B cell (primary cell): Measurements from ENCODE around the gene TMC3. TPM values are rescaled to one million over a fixed set of nuclear protein-coding genes. Genes with fewer than 3 reads are reported as not detected.
"Not testable (repeated sequence)": the region's sequence is repeated elsewhere in the genome, so short reads cannot be mapped to it uniquely, and the experiment has no call there.

Source experiments
- ATAC-seq: fragments of 200-7000 bp; cut with Tn5 transposase; one replicate; pipeline ENCODE4 v1.10.0; 2021; ENCODE audit warnings: low read depth, mild to moderate bottlenecking, moderate number of reproducible peaks, moderate library complexity
- CTCF ChIA-PET: fragments of 350-600 bp; sonication (Branson Sonifier 250); formaldehyde crosslinking; loops from one replicate; lab custom pipeline; 2021; ENCODE audit warnings: antibody characterized with exemption, inconsistent platforms; lab: Charles Lee
- POLR2A ChIA-PET: fragments of 350-600 bp; sonication (Branson Sonifier 250); formaldehyde crosslinking; loops from one replicate; lab custom pipeline; 2021; ENCODE audit warnings: antibody characterized with exemption; lab: Charles Lee
- DNase-seq: peaks from one replicate; pipeline ENCODE4 v3.0.0; 2013
- H2AFZ ChIP-seq: 2 replicates; pipeline ENCODE4 v1.6.1; 2012; ENCODE audit warnings: mild to moderate bottlenecking, low read depth, low read length; ENCODE audit not compliant: insufficient read depth, poor library complexity, severe bottlenecking
- H3K27ac ChIP-seq, 2 donors: 1 replicate in 1 of 2; 2 replicates in 1 of 2; pipeline ENCODE4 v1.5.1; 2012 to 2013; ENCODE audit warnings: low read length in 2 of 2, mild to moderate bottlenecking in 2 of 2, moderate library complexity in 1 of 2
- H3K27me3 ChIP-seq, 4 experiments: fragments of 200-600 bp in 1 of 4; sonication (generic) in 1 of 4; replicated peaks in 1 of 4; 1 replicate in 2 of 4; 2 replicates in 2 of 4; pipeline versions ENCODE4 v1.6.1 to v1.7.0; 2013 to 2016; ENCODE audit warnings: low read length in 3 of 4, mild to moderate bottlenecking in 2 of 4, mixed read lengths in 1 of 4, moderate library complexity in 1 of 4; ENCODE audit not compliant: insufficient read depth in 4 of 4, control insufficient read depth in 3 of 4; ENCODE audit errors: control extremely low read depth in 1 of 4
- H3K36me3 ChIP-seq, 2 experiments: replicated peaks in 1 of 2; 1 replicate in 1 of 2; 2 replicates in 1 of 2; pipeline versions ENCODE4 v1.6.1 to v1.7.1; 2013; ENCODE audit warnings: low read length in 1 of 2; ENCODE audit not compliant: insufficient read depth in 2 of 2, control insufficient read depth in 1 of 2; ENCODE audit errors: control extremely low read depth in 1 of 2, extremely low read depth in 1 of 2
- H3K4me1 ChIP-seq, 2 donors: fragments of 200-600 bp in 1 of 2; sonication (generic) in 1 of 2; 1 replicate in 1 of 2; 2 replicates in 1 of 2; pipeline versions ENCODE4 v1.5.1 to v1.6.1; 2013 to 2017; ENCODE audit warnings: low read length in 2 of 2; ENCODE audit not compliant: control insufficient read depth in 2 of 2, insufficient read depth in 2 of 2
- H3K4me2 ChIP-seq: replicated peaks from 2 replicates; pipeline ENCODE3; 2012; ENCODE audit warnings: mild to moderate bottlenecking, low read depth, low read length; ENCODE audit not compliant: poor library complexity, severe bottlenecking
- H3K4me3 ChIP-seq, 5 experiments: fragments of 200-600 bp in 1 of 5; sonication (generic) in 1 of 5; 1 replicate in 3 of 5; 2 replicates in 2 of 5; pipeline versions ENCODE4 v1.5.1 to v1.7.0; 2011 to 2016; ENCODE audit warnings: low read length in 4 of 5, mild to moderate bottlenecking in 4 of 5, low read depth in 2 of 5, control low read depth in 1 of 5, moderate library complexity in 1 of 5; ENCODE audit not compliant: insufficient read depth in 1 of 5; ENCODE audit errors: control extremely low read depth in 1 of 5, extremely low read depth in 1 of 5
- H3K79me2 ChIP-seq: fragments of 200-600 bp; sonication (generic); one replicate; pipeline ENCODE4 v1.6.0; 2016; ENCODE audit warnings: low read length; ENCODE audit not compliant: control insufficient read depth, insufficient read depth
- H3K9ac ChIP-seq: fragments of 200-600 bp; sonication (generic); 2 replicates; pipeline ENCODE4 v1.6.1; 2017; ENCODE audit warnings: mild to moderate bottlenecking, low read length, moderate library complexity
- H3K9me3 ChIP-seq, 3 donors: one replicate each; pipeline versions ENCODE4 v1.6.1 to v1.7.1; 2013; ENCODE audit warnings: low read length in 2 of 3; ENCODE audit not compliant: control insufficient read depth in 2 of 3, insufficient read depth in 1 of 3; ENCODE audit errors: control extremely low read depth in 1 of 3
- H4K20me1 ChIP-seq: 2 replicates; pipeline ENCODE4 v1.6.0; 2012; ENCODE audit warnings: mild to moderate bottlenecking, low read length; ENCODE audit not compliant: insufficient read depth, control insufficient read depth, poor library complexity, severe bottlenecking
- H3K27ac Mint-ChIP-seq: one replicate; pipeline ENCODE4 v1.8.0; 2021; ENCODE audit warnings: mixed read lengths
- H3K27me3 Mint-ChIP-seq: one replicate; pipeline ENCODE4 v1.8.0; 2021; ENCODE audit warnings: mixed read lengths
- H3K4me1 Mint-ChIP-seq: one replicate; pipeline ENCODE4 v1.8.0; 2021; ENCODE audit warnings: mixed read lengths
- H3K4me3 Mint-ChIP-seq: one replicate; pipeline ENCODE4 v1.8.0; 2021; ENCODE audit warnings: mixed read lengths
- H3K9me3 Mint-ChIP-seq: one replicate; pipeline ENCODE4 v1.8.0; 2022; ENCODE audit warnings: mixed read lengths; ENCODE audit not compliant: insufficient read depth
- CTCF ChIP-seq: fragments of 200-600 bp; IDR thresholded peaks from one replicate; pipeline ENCODE4 v1.8.0; 2022; ENCODE audit warnings: antibody characterized with exemption, mild to moderate bottlenecking
- EZH2 ChIP-seq: IDR thresholded peaks from 2 replicates; pipeline ENCODE4 v1.6.1; 2012; ENCODE audit warnings: borderline replicate concordance, low read depth, mild to moderate bottlenecking, moderate library complexity, low read length; ENCODE audit not compliant: insufficient read depth, poor library complexity, severe bottlenecking
- WGBS: methylation state at CpG from one replicate; pipeline ENCODE4 v1.1.5; 2013; ENCODE audit warnings: missing lambda C conversion rate; ENCODE audit not compliant: insufficient coverage; 5-methylcytosine and 5-hydroxymethylcytosine counted together
- intact Hi-C: fragments of 100-400 bp; cut with micrococcal nuclease; formaldehyde crosslinking; loops from one replicate; pipeline ENCODE4 v1.10.0; 2022
- polyA plus RNA-seq: library from polyadenylated mRNA; depleted of rRNA; stranded (reverse); fragments of >200 nt; gene quantifications from 2 replicates; pipeline ENCODE4 v1.2.3, GENCODE V29; 2012
- total RNA-seq, 2 donors: library from RNA; stranded (reverse); fragments of 120-200 nt in 1 of 2; gene quantifications; 1 replicate in 1 of 2; 2 replicates in 1 of 2; pipeline versions ENCODE4 v1.2.3 to v1.2.4, GENCODE V29; 2013 to 2022

TMC3 gene
- total and polyA plus RNA-seq, 2 donors (not counting 1 experiment from before 2014, with no cell fraction given) = not detected

DNA sequence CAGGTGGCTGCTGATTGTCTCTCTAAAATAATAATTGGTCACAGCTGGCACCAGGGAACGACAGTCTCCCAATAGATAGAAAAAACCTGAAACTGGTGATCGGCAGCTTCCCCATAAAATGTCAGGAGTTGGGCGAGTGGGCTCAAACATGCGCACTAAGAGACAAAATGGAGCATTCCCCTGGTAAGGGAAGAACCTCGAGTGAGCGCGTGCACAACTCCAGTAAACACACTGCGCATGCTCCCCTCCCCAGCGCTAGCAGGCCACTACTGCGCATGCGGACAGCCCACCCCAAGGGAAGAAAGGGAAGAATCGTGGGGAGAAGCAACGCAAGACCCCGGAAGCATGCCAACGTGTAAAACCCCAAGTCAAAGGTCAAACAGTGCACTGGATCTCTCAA lies 42.4 kb downstream of the TMC3 start:
- Histone ChIP-seq H3K27me3 (no peaks in the 10 kb centered on the region), H2AFZ (no peak overlapping the region), H3K36me3 (no peaks in the 10 kb centered on the region), H3K27ac (no peak overlapping the region), H3K79me2 (no peaks in the 10 kb centered on the region), H3K4me1 (peaks cover 0 to 4% of the 10 kb centered on the region in 2 donors), H3K9ac (no peak overlapping the region), H3K9me3 (no peaks in the 10 kb centered on the region), H4K20me1 (no peaks in the 10 kb centered on the region), H3K4me2 (no peak overlapping the region), H3K4me3 (no peak overlapping the region)
- intact Hi-C loops = no loop called here
- CTCF ChIA-PET = interaction anchor here (0.9 to 20.0 kb wide), 4 partner anchors 28 to 65 kb away, joined by 3 to 306 read pairs (median 77); no protein-coding TSS in a partner anchor
- no peaks in the 10 kb centered on the region for H3K27me3 Mint-ChIP-seq
- no peak overlapping the region for H3K27ac Mint-ChIP-seq
- H3K4me3 Mint-ChIP-seq = no peak overlapping the region
- WGBS = 93% methylated on average over 14 of the region's 15 CpGs
- TF ChIP-seq EZH2 (no peak), CTCF (no peak)
- DNase-seq (no peak), ATAC-seq (no peak)
- peaks cover 10% of the 10 kb centered on the region for H3K4me1 Mint-ChIP-seq
- POLR2A ChIA-PET = no interaction called here
- H3K9me3 Mint-ChIP-seq = no peaks in the 10 kb centered on the region

GRCh38 chr15:81331141-81331540 lies 42.9 kb downstream of the TMC3 start:
- H4K20me1 ChIP-seq, H3K4me1 ChIP-seq, intact Hi-C loops, H3K9me3 ChIP-seq, H3K4me1 Mint-ChIP-seq, H3K27me3 Mint-ChIP-seq, H3K9ac ChIP-seq, H3K36me3 ChIP-seq, H3K27ac ChIP-seq, H3K27ac Mint-ChIP-seq, H2AFZ ChIP-seq, POLR2A ChIA-PET, H3K4me2 ChIP-seq, H3K79me2 ChIP-seq, H3K27me3 ChIP-seq, H3K4me3 ChIP-seq, ATAC-seq, H3K9me3 Mint-ChIP-seq, DNase-seq: not testable (repeated sequence)
- whole genome bisulfite sequencing = 50% methylated on average over 4 of the region's 9 CpGs
- CTCF ChIA-PET = interaction anchor here (9.2 to 20.0 kb wide), 2 partner anchors 56 to 64 kb away, joined by 119 to 306 read pairs; no protein-coding TSS in a partner anchor
- peak overlapping the region; percentile 42 for H3K4me3 Mint-ChIP-seq
